Ascending aorta (tissue), 2 donors: Measurements from ENCODE around the gene RXFP1. TPM values are rescaled to one million over a fixed set of nuclear protein-coding genes. Genes with fewer than 3 reads are reported as not detected.

Experiments used
- DNase-seq, 2 donors: peaks; one replicate each; pipeline ENCODE4 v3.0.0-alpha.2; 2019; ENCODE audit warnings: low spot score in 2 of 2
- H3K27ac ChIP-seq, 2 donors: fragments of 200-600 bp; sonication (generic); one replicate each; pipeline ENCODE4 v1.5.1; 2016 to 2017; ENCODE audit warnings: mild to moderate bottlenecking in 1 of 2
- H3K27me3 ChIP-seq: fragments of 200-600 bp; sonication (generic); one replicate; pipeline ENCODE4 v1.5.1; 2017
- H3K36me3 ChIP-seq, 2 donors: fragments of 200-600 bp; sonication (generic); one replicate each; pipeline ENCODE4 v1.5.1; 2016
- H3K4me1 ChIP-seq, 2 donors: fragments of 200-600 bp; sonication (generic); one replicate each; pipeline ENCODE4 v1.5.1; 2016 to 2017; ENCODE audit warnings: mild to moderate bottlenecking in 1 of 2
- H3K4me3 ChIP-seq, 2 donors: fragments of 200-600 bp; sonication (generic); one replicate each; pipeline ENCODE4 v1.5.1; 2016 to 2017; ENCODE audit warnings: mild to moderate bottlenecking in 1 of 2
- H3K9me3 ChIP-seq, 2 donors: fragments of 200-600 bp; sonication (generic); one replicate each; pipeline ENCODE4 v1.5.1; 2016
- CTCF ChIP-seq, 3 experiments: fragments of 200-600 bp in 2 of 3; fragments of 450-650 bp in 1 of 3; sonication (generic) in 2 of 3; IDR thresholded peaks; one replicate each; pipeline ENCODE4 v1.5.1; 2016 to 2019; ENCODE audit warnings: antibody characterized with exemption in 3 of 3, mild to moderate bottlenecking in 1 of 3, moderate library complexity in 1 of 3
- intact Hi-C: fragments of 100-400 bp; cut with DNase I; formaldehyde crosslinking; loops from one replicate; pipeline ENCODE4 v1.15.1; 2023
- total RNA-seq: library from RNA; depleted of rRNA; stranded (reverse); fragments of >200 nt; gene quantifications from one replicate; pipeline ENCODE4 v1.1.0, GENCODE V29; 2016

The RXFP1 gene
- total RNA-seq, 1 donor from 2014 or later: 0.75 TPM

- no peaks in the 10 kb centered on the region for H3K4me1 ChIP-seq
- H3K36me3 ChIP-seq: no peaks in the 10 kb centered on the region
- H3K27me3 ChIP-seq: no peaks in the 10 kb centered on the region
- no peaks in the 10 kb centered on the region for H3K9me3 ChIP-seq
- DNase-seq: no peak
- no peak overlapping the region for H3K4me3 ChIP-seq
- no peak overlapping the region for H3K27ac ChIP-seq
- TF ChIP-seq CTCF (IDR thresholded peaks at IDR 0.05): no peak
- intact Hi-C loops: no loop called here
These were observed 5.8 kb downstream of the RXFP1 start for GRCh38 chr4:158527516-158527915.

GRCh38 chr4:158529505-158529904 lies 7.8 kb downstream of the RXFP1 start:
- intact Hi-C loops: no loop called here
- no peaks in the 10 kb centered on the region for H3K9me3 ChIP-seq
- H3K4me3 ChIP-seq: no peak overlapping the region
- no peaks in the 10 kb centered on the region for H3K4me1 ChIP-seq
- no peak for DNase-seq
- no peak overlapping the region for H3K27ac ChIP-seq
- TF ChIP-seq CTCF (IDR thresholded peaks at IDR 0.05): no peak
- no peaks in the 10 kb centered on the region for H3K27me3 ChIP-seq
- H3K36me3 ChIP-seq: no peaks in the 10 kb centered on the region

- Histone ChIP-seq H3K27me3 (no peaks in the 10 kb centered on the region), H3K4me1 (no peaks in the 10 kb centered on the region), H3K36me3 (no peaks in the 10 kb centered on the region), H3K4me3 (no peak overlapping the region), H3K9me3 (no peaks in the 10 kb centered on the region), H3K27ac (peak overlapping the region in 1 of 2 donors; percentile 19)
- no peak for DNase-seq
- intact Hi-C loops: no loop called here
- no peak for TF ChIP-seq CTCF (IDR thresholded peaks at IDR 0.05)
These were observed 8.7 kb downstream of the RXFP1 start for GRCh38 chr4:158530381-158530780.

GRCh38 chr4:158530898-158531297 lies 9.2 kb downstream of the RXFP1 start:
- Histone ChIP-seq H3K9me3 (no peaks in the 10 kb centered on the region), H3K4me1 (no peaks in the 10 kb centered on the region), H3K27ac (no peak overlapping the region), H3K4me3 (no peak overlapping the region), H3K27me3 (no peaks in the 10 kb centered on the region), H3K36me3 (no peaks in the 10 kb centered on the region)
- intact Hi-C loops: no loop called here
- no peak for DNase-seq
- no peak for TF ChIP-seq CTCF (IDR thresholded peaks at IDR 0.05)

- Histone ChIP-seq H3K9me3 (no peaks in the 10 kb centered on the region), H3K4me1 (no peaks in the 10 kb centered on the region), H3K27me3 (no peaks in the 10 kb centered on the region), H3K27ac (no peak overlapping the region), H3K36me3 (no peaks in the 10 kb centered on the region), H3K4me3 (no peak overlapping the region)
- intact Hi-C loops: no loop called here
- no peak for DNase-seq
- no peak for TF ChIP-seq CTCF (IDR thresholded peaks at IDR 0.05)
These were observed 11.0 kb downstream of the RXFP1 start for GRCh38 chr4:158532556-158533231.

- intact Hi-C loops: no loop called here
- no peaks in the 10 kb centered on the region for H3K9me3 ChIP-seq
These were observed 13.0 kb downstream of the RXFP1 start for GRCh38 chr4:158534727-158535126.

More at GRCh38 chr4:158534727-158535126, 13.0 kb downstream of the RXFP1 start:
- Histone ChIP-seq H3K4me3 (no peak overlapping the region), H3K27me3 (no peaks in the 10 kb centered on the region), H3K4me1 (no peaks in the 10 kb centered on the region), H3K36me3 (no peaks in the 10 kb centered on the region), H3K27ac (no peak overlapping the region)
- no peak for TF ChIP-seq CTCF (IDR thresholded peaks at IDR 0.05)
- DNase-seq: no peak
